Measurements from ENCODE around the gene EXOSC9.
"Not testable (repeated sequence)": the region's sequence is repeated elsewhere in the genome, so short reads cannot be mapped to it uniquely, and the experiment has no call there.

Gene EXOSC9

GRCh38 chr4:121800961-121801714 is at the start of gene EXOSC9:
Gene EXOSC9, plus strand, starts transcription at chr4:121801323. Its CDS starts 102 bp downstream, at chr4:121801425.
- peak; percentile 96 for DNase-seq

GRCh38 chr4:121752142-121752541 is 49.0 kb upstream of the EXOSC9 start:
- DNase-seq = not testable (repeated sequence)

- no peak for DNase-seq
Observed at GRCh38 chr4:121758925-121759568, 42.1 kb upstream of the EXOSC9 start.

- DNase-seq = no peak
Observed at GRCh38 chr4:121760205-121760604, 40.9 kb upstream of the EXOSC9 start.

GRCh38 chr4:121764303-121764701 is 36.8 kb upstream of the EXOSC9 start:
- DNase-seq = no peak

- DNase-seq = no peak
Observed at GRCh38 chr4:121764702-121765367, 36.3 kb upstream of the EXOSC9 start, which contains the start of gene SMIM43. Gene SMIM43, minus strand, starts transcription at chr4:121765164. Its CDS starts 59 bp downstream, at chr4:121765105.

GRCh38 chr4:121765368-121765705 is 35.8 kb upstream of the EXOSC9 start:
- no peak for DNase-seq

GRCh38 chr4:121765971-121766538 is 35.1 kb upstream of the EXOSC9 start:
- no peak for DNase-seq

- DNase-seq = no peak
Observed at GRCh38 chr4:121767166-121767565, 34.0 kb upstream of the EXOSC9 start.

GRCh38 chr4:121769341-121769740 is 31.8 kb upstream of the EXOSC9 start:
- DNase-seq = no peak

GRCh38 chr4:121771869-121772268 is 29.3 kb upstream of the EXOSC9 start:
- no peak for DNase-seq

GRCh38 chr4:121773883-121774282 is 27.2 kb upstream of the EXOSC9 start:
- DNase-seq = no peak

- DNase-seq = no peak
Observed at GRCh38 chr4:121776610-121777401, 24.3 kb upstream of the EXOSC9 start.

GRCh38 chr4:121777625-121778024 is 23.5 kb upstream of the EXOSC9 start:
- no peak for DNase-seq

- DNase-seq = no peak
Observed at GRCh38 chr4:121778991-121779628, 22.0 kb upstream of the EXOSC9 start.

GRCh38 chr4:121783210-121783609 is 17.9 kb upstream of the EXOSC9 start:
- DNase-seq = no peak

- no peak for DNase-seq
Observed at GRCh38 chr4:121784401-121784800, 16.7 kb upstream of the EXOSC9 start.

GRCh38 chr4:121784975-121785374 is 16.1 kb upstream of the EXOSC9 start:
- no peak for DNase-seq

GRCh38 chr4:121785479-121785878 is 15.6 kb upstream of the EXOSC9 start:
- DNase-seq = no peak

- no peak for DNase-seq
Observed at GRCh38 chr4:121786221-121786620, 14.9 kb upstream of the EXOSC9 start.

- DNase-seq = no peak
Observed at GRCh38 chr4:121788896-121789295, 12.2 kb upstream of the EXOSC9 start.

- no peak for DNase-seq
Observed at GRCh38 chr4:121789455-121789854, 11.7 kb upstream of the EXOSC9 start.
